ENCODE data around the gene SLC5A12. TPM values are rescaled to one million over a fixed set of nuclear protein-coding genes. Genes with fewer than 3 reads are reported as not detected.

The SLC5A12 gene
- total RNA-seq, 2 experiments from 2014 or later, result not detected

DNA sequence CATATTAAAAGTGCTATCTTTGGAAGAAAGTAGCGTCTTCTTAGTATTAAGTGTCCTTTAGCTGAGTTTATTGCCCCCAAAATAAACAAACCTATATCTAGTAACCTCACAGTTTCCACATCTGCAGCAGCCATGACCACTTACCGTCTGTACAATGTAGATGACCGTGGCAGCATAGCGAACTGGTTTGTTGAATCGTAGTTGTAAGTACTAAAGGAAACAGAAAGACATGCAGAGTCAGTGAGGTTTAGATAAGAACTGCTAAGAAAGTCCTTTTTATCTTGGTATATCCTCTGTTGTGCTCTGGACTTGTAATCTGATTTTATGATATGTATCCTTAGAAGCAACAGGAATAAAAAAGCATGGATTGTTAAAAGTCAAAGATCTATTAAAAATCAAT lies 9.4 kb downstream of the SLC5A12 start:
- H3K27ac Mint-ChIP-seq, result no peak overlapping the region
- no peaks in the 10 kb centered on the region for H3K27me3 Mint-ChIP-seq (ENCODE audit: low read depth)
- H3K36me3 Mint-ChIP-seq (ENCODE audit: low read depth), result no peaks in the 10 kb centered on the region
- no peak for DNase-seq
- peaks cover 2% of the 10 kb centered on the region for H3K9me3 Mint-ChIP-seq
- CTCF ChIA-PET, result no interaction called here
- H3K4me1 Mint-ChIP-seq (ENCODE audit: low read depth), result no peaks in the 10 kb centered on the region
- intact Hi-C loops (cut with micrococcal nuclease), result no loop called here
- H3K4me3 Mint-ChIP-seq, result no peak overlapping the region

- no peak overlapping the region for H3K4me3 Mint-ChIP-seq
- no peak overlapping the region for H3K27ac Mint-ChIP-seq
- CTCF ChIA-PET, result no interaction called here
- H3K27me3 Mint-ChIP-seq (ENCODE audit: low read depth), result no peaks in the 10 kb centered on the region
- H3K9me3 Mint-ChIP-seq, result peaks cover 2% of the 10 kb centered on the region
- DNase-seq, result no peak
- intact Hi-C loops (cut with micrococcal nuclease), result no loop called here
- no peaks in the 10 kb centered on the region for H3K4me1 Mint-ChIP-seq (ENCODE audit: low read depth)
- H3K36me3 Mint-ChIP-seq (ENCODE audit: low read depth), result no peaks in the 10 kb centered on the region
Measured at GRCh38 chr11:26710489-26710888, 11.4 kb downstream of the SLC5A12 start.

DNA sequence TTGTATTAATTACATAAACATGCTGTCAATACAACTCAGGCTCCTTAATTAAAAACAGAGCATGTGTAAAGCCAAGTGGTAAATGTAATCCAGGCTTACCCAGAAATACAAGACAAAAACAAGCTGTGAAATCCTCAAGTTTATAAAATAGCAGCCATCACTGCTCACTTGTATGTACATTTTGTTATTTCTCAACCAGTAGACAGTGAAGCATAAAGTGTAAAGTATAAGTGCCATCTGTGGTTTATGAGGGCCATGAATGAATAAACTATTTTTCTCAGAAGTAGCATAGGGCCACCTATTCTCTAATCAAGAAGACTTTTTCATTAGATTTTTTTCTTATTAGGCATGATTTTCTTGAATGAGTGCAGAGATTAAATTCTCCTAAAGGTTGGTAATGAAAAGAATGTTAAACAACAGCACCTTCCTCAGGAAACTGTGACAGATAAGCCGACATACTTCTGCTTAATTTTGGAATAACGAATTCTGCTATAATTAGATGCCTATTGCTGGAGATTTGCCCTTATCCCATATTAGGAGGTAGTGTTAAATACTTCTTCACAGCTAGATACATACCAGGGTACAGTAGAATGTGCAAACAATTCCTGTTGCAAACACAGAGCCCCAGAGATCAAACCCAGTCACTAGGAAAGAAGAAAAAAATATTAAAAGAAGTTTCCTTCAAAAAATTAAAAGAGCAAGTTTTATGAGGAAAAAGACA lies 13.0 kb downstream of the SLC5A12 start:
- peaks cover 2% of the 10 kb centered on the region for H3K9me3 Mint-ChIP-seq
- H3K36me3 Mint-ChIP-seq (ENCODE audit: low read depth), result no peaks in the 10 kb centered on the region
- no peak for DNase-seq
- no peak overlapping the region for H3K27ac Mint-ChIP-seq
- no peaks in the 10 kb centered on the region for H3K27me3 Mint-ChIP-seq (ENCODE audit: low read depth)
- intact Hi-C loops (cut with micrococcal nuclease), result no loop called here
- H3K4me3 Mint-ChIP-seq, result no peak overlapping the region
- CTCF ChIA-PET, result interaction anchor here (0.6 kb wide), 1 partner anchor 29 kb away, joined by 4 read pairs; no protein-coding TSS in a partner anchor
- H3K4me1 Mint-ChIP-seq (ENCODE audit: low read depth), result no peaks in the 10 kb centered on the region

- Mint-ChIP-seq H3K36me3 (ENCODE audit: low read depth) (no peaks in the 10 kb centered on the region), H3K27me3 (ENCODE audit: low read depth) (no peaks in the 10 kb centered on the region), H3K9me3 (no peaks in the 10 kb centered on the region), H3K27ac (no peak overlapping the region), H3K4me3 (no peak overlapping the region), H3K4me1 (ENCODE audit: low read depth) (no peaks in the 10 kb centered on the region)
- CTCF ChIA-PET, result no interaction called here
- DNase-seq, result no peak
- intact Hi-C loops (cut with micrococcal nuclease), result no loop called here
Measured at GRCh38 chr11:26706181-26706580, 15.7 kb downstream of the SLC5A12 start.

DNA sequence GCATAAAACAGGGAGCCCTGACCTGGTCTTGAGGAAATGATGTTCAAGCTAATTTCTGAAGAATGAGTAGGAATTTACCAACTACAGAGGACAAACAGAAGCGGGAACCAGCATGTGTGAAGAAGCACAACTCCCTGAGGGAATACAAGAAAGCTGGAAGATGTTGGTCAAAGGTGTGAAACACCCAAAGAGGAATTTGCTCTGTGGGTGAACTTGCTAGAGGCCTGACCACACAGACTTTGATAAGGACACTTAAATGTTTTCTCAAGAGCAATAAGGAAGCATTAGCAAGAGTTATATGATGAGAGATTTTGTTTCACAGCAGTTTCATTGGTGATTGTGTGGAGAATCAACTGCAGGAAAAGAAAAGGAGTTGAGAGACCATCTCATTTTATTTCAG lies 17.6 kb downstream of the SLC5A12 start:
- intact Hi-C loops (cut with micrococcal nuclease), result no loop called here
- H3K27ac Mint-ChIP-seq, result no peak overlapping the region
- H3K27me3 Mint-ChIP-seq (ENCODE audit: low read depth), result no peaks in the 10 kb centered on the region
- CTCF ChIA-PET, result no interaction called here
- DNase-seq, result no peak
- no peaks in the 10 kb centered on the region for H3K36me3 Mint-ChIP-seq (ENCODE audit: low read depth)
- no peaks in the 10 kb centered on the region for H3K4me1 Mint-ChIP-seq (ENCODE audit: low read depth)
- no peaks in the 10 kb centered on the region for H3K9me3 Mint-ChIP-seq
- H3K4me3 Mint-ChIP-seq, result no peak overlapping the region

DNA sequence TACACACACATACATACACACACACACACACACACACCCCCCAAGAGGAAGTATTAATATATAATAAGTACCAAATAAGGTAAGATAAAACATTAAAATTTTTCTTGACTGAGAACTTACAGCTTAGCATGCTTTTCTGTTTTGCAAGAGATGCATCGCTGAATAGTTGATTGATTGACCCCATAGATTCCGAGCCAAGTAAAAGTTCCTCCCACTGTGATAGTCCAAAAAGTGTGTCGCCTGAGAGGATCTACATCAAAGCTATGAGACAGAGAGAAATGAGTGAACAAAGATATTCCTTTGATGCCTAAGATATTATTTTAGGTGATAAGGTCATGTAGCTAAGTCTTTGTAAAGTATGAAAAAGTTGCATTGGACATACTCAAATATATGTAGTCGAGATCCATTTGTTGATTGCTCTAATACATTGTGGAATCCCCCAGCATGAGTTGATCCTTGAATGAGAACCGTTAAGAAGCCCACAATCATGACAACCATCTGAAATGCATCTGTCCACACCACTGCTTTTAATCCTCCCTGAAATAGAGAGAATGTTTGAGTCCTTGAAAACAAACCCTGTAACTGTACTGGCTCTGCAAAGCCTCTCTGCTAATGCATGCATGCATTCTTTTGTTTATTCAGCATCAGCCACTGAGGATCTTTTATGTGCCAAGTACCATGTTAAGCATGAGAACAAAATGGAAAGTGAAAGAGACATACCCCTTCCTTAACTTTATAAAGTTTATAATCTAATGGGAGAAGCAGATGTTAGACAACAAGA lies 18.3 kb downstream of the SLC5A12 start:
- Mint-ChIP-seq H3K27me3 (ENCODE audit: low read depth) (no peaks in the 10 kb centered on the region), H3K36me3 (ENCODE audit: low read depth) (no peaks in the 10 kb centered on the region), H3K9me3 (no peaks in the 10 kb centered on the region), H3K27ac (no peak overlapping the region), H3K4me1 (ENCODE audit: low read depth) (no peaks in the 10 kb centered on the region), H3K4me3 (no peak overlapping the region)
- CTCF ChIA-PET, result no interaction called here
- intact Hi-C loops (cut with micrococcal nuclease), result no loop called here
- DNase-seq, result no peak

DNA sequence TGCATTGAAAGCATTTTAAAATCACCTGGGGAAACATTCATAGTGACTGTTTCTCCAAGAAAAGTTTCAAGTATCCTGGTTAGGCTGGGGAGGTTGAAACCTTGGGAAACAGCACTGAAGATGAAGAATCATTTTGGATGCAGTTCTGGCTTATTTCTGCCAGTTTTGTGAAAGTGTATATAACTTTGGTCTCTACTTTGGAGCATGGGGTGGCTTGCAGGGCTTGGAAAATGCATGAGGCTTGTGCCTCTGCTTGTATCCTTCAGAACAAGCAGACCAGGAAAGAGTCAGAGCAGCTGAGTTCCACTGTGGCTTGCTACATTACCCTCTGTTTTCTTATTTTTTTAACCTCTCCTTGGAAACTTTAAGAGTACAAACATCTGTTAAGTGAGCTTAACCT lies 19.5 kb downstream of the SLC5A12 start:
- Mint-ChIP-seq H3K4me3 (no peak overlapping the region), H3K27me3 (ENCODE audit: low read depth) (no peaks in the 10 kb centered on the region), H3K36me3 (ENCODE audit: low read depth) (no peaks in the 10 kb centered on the region), H3K4me1 (ENCODE audit: low read depth) (no peaks in the 10 kb centered on the region), H3K9me3 (peaks cover 2% of the 10 kb centered on the region), H3K27ac (no peak overlapping the region)
- CTCF ChIA-PET, result no interaction called here
- DNase-seq, result no peak
- intact Hi-C loops (cut with micrococcal nuclease), result no loop called here

DNA sequence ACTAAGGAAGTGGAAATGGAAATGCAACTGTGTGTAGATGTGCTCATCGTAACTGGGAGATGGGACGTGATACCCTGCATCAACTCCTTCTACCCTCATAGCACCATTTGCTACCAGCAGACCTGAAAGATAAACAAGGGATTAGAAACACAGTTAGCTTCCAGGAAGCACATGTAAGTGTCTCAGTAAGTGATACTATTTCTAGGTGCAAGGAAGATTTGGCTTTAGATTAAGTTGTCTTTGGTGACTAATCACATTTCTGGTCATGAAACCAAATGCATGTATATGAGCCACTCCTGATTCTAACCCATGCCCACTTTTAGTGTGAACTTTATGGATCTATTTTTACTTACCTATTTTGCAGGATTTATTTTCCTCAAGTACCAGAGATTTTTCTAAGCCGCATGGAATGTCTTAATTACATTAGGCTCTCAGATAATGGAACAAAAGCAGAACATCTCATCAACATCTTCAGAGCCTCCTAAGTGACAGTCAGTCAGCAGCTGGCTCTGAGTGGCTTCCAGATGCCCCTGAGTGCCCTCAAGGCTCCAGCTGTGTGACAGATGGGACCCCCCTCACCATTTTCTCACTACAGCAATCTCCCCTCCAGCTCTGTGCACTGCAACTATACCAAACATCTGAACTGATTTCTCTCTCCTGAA lies 21.2 kb downstream of the SLC5A12 start:
- Mint-ChIP-seq H3K4me3 (no peak overlapping the region), H3K27ac (no peak overlapping the region), H3K36me3 (ENCODE audit: low read depth) (no peaks in the 10 kb centered on the region), H3K9me3 (peaks cover 2% of the 10 kb centered on the region), H3K4me1 (ENCODE audit: low read depth) (no peaks in the 10 kb centered on the region), H3K27me3 (ENCODE audit: low read depth) (no peaks in the 10 kb centered on the region)
- intact Hi-C loops (cut with micrococcal nuclease), result no loop called here
- CTCF ChIA-PET, result interaction anchor here (0.6 kb wide), 1 partner anchor 63 kb away, joined by 3 read pairs; no protein-coding TSS in a partner anchor
- no peak for DNase-seq

DNA sequence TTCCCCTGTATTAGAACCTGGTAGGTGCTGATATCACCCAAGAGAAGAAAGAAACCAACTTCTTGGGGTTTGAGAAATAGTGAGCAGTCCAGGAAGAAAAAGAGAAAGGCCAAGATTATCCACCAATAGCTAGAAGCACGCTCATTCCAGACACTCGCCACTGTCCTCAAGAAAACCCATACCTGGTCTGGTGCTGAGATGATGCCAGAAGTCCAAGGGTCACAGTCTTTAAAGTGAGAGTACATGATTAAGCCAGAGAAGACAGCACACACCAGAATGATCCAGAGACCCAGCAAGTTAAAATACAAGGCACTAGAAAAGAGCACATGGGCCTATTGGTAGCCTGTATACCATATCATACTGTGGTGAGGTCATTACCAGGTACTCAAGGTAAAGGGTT lies 23.6 kb downstream of the SLC5A12 start:
- peaks cover 2% of the 10 kb centered on the region for H3K9me3 Mint-ChIP-seq
- H3K36me3 Mint-ChIP-seq (ENCODE audit: low read depth), result no peaks in the 10 kb centered on the region
- CTCF ChIA-PET, result no interaction called here
- no peak overlapping the region for H3K4me3 Mint-ChIP-seq
- no peak for DNase-seq
- no peak overlapping the region for H3K27ac Mint-ChIP-seq
- H3K4me1 Mint-ChIP-seq (ENCODE audit: low read depth), result no peaks in the 10 kb centered on the region
- intact Hi-C loops (cut with micrococcal nuclease), result no loop called here
- H3K27me3 Mint-ChIP-seq (ENCODE audit: low read depth), result no peaks in the 10 kb centered on the region

DNA sequence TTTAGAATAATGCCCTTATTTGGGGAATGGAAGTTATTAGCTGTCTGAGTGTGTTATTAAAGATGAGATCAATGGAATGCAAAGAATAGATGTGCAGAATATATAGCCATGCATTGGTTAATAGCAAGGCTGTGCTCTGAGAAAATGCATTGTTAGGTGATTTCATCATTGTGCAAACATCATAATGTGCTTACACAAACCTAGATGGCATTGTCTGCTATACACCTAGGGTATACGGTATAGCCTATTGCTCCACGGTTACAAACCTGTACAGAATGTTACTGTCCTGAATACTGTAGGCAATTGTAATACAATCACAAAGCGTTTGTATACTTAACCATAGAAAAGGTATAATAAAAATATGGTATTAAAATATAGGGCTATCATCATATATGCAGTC lies 25.5 kb downstream of the SLC5A12 start:
- no peaks in the 10 kb centered on the region for H3K36me3 Mint-ChIP-seq (ENCODE audit: low read depth)
- intact Hi-C loops (cut with micrococcal nuclease), result no loop called here
- no peak overlapping the region for H3K27ac Mint-ChIP-seq
- DNase-seq, result no peak
- no peaks in the 10 kb centered on the region for H3K27me3 Mint-ChIP-seq (ENCODE audit: low read depth)
- peaks cover 2% of the 10 kb centered on the region for H3K9me3 Mint-ChIP-seq
- CTCF ChIA-PET, result no interaction called here
- H3K4me1 Mint-ChIP-seq (ENCODE audit: low read depth), result no peaks in the 10 kb centered on the region
- no peak overlapping the region for H3K4me3 Mint-ChIP-seq

DNA sequence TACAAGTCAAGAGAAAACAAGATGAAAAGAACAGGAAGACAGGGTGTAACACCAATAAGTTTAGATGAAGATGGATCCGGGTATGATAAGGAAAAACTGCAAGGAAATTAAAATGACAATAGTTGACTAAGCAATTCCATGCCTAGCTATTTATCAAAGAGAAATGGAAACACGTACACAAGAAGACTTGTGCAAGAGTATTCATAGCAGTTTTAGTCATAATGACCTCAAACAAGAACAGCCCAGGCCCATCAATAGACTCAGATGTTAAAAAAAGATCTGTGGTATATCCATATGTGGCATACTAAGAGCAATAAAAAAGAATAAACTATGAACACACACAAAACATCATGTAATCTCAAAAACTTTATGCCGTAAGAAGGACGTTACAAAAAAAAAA lies 33.2 kb downstream of the SLC5A12 start:
- no peaks in the 10 kb centered on the region for H3K9me3 Mint-ChIP-seq
- H3K27ac Mint-ChIP-seq, result no peak overlapping the region
- intact Hi-C loops (cut with micrococcal nuclease), result no loop called here
- H3K36me3 Mint-ChIP-seq (ENCODE audit: low read depth), result no peaks in the 10 kb centered on the region
- no peaks in the 10 kb centered on the region for H3K27me3 Mint-ChIP-seq (ENCODE audit: low read depth)
- CTCF ChIA-PET, result no interaction called here
- no peaks in the 10 kb centered on the region for H3K4me1 Mint-ChIP-seq (ENCODE audit: low read depth)
- DNase-seq, result no peak
- H3K4me3 Mint-ChIP-seq, result no peak overlapping the region

GRCh38 chr11:26687351-26687750 lies 34.5 kb downstream of the SLC5A12 start:
- no peak overlapping the region for H3K27ac Mint-ChIP-seq
- H3K4me3 Mint-ChIP-seq, result no peak overlapping the region
- H3K9me3 Mint-ChIP-seq, result no peaks in the 10 kb centered on the region
- intact Hi-C loops (cut with micrococcal nuclease), result no loop called here
- H3K27me3 Mint-ChIP-seq (ENCODE audit: low read depth), result no peaks in the 10 kb centered on the region
- CTCF ChIA-PET, result no interaction called here
- H3K4me1 Mint-ChIP-seq (ENCODE audit: low read depth), result no peaks in the 10 kb centered on the region
- DNase-seq, result no peak
- no peaks in the 10 kb centered on the region for H3K36me3 Mint-ChIP-seq (ENCODE audit: low read depth)

DNA sequence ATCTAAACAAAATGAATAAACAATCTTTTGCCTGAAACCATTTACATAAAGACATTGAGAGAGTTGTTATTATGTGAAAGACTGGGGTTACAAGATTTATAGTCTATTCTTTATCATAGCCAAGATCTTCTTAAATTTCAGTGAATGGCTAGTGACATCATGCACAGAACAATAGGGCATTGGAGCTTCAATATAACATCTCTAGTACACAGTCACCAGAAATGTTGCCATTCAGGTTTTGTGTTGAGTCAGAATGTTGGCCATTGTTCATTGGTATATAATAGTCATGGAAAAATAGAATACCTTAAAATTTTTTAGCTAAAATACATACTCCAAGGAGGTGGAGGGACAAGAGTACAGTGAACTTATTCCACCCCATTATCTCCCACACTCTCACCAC lies 44.3 kb downstream of the SLC5A12 start:
- no peak overlapping the region for H3K4me3 Mint-ChIP-seq
- CTCF ChIA-PET, result no interaction called here

More for the DNA sequence above, 44.3 kb downstream of the SLC5A12 start:
- no peaks in the 10 kb centered on the region for H3K36me3 Mint-ChIP-seq (ENCODE audit: low read depth)
- no peaks in the 10 kb centered on the region for H3K27me3 Mint-ChIP-seq (ENCODE audit: low read depth)
- no peak for DNase-seq
- intact Hi-C loops (cut with micrococcal nuclease), result no loop called here
- no peaks in the 10 kb centered on the region for H3K9me3 Mint-ChIP-seq
- no peak overlapping the region for H3K27ac Mint-ChIP-seq
- H3K4me1 Mint-ChIP-seq (ENCODE audit: low read depth), result no peaks in the 10 kb centered on the region

Data from activated naive CD4-positive, alpha-beta T cell treated with anti-CD3 and anti-CD28 coated beads for 36 hours (primary cell).